Stimulated activated CD4-positive, alpha-beta T cell treated with anti-CD3 and anti-CD28 coated beads, TNF-alpha, amount 100 ng/mL, for 4 hours (primary cell): ENCODE measurements around the gene CCR6.
"Not testable (repeated sequence)": the region's sequence is repeated elsewhere in the genome, so short reads cannot be mapped to it uniquely, and the experiment has no call there.

ENCODE experiments used
- DNase-seq, 3 experiments: peaks; one replicate each; pipeline ENCODE4 v3.0.0-alpha.2; 2020; ENCODE audit warnings: low read depth in 3 of 3

The CCR6 gene

GRCh38 chr6:167122827-167123657 lies at the start of gene CCR6:
Gene CCR6 (plus strand): TSS chr6:167123096. CDS start chr6:167136135, 13,039 bp downstream.
- no peak for DNase-seq

- DNase-seq, result no peak
These were observed 49.1 kb upstream of the CCR6 start for GRCh38 chr6:167073679-167074274.

GRCh38 chr6:167077241-167077932 lies 45.5 kb upstream of the CCR6 start:
- DNase-seq, result no peak

GRCh38 chr6:167078745-167079144 lies 44.2 kb upstream of the CCR6 start:
- DNase-seq, result no peak

GRCh38 chr6:167079853-167080297 lies 43.0 kb upstream of the CCR6 start:
- DNase-seq, result peak; percentile 24 to 39 (median 25)

- DNase-seq, result no peak
These were observed 35.0 kb upstream of the CCR6 start for GRCh38 chr6:167087857-167088354.

GRCh38 chr6:167088741-167089140 lies 34.2 kb upstream of the CCR6 start:
- DNase-seq, result not testable (repeated sequence)

GRCh38 chr6:167089243-167090142 lies 33.4 kb upstream of the CCR6 start:
- no peak for DNase-seq

- no peak for DNase-seq
These were observed 32.7 kb upstream of the CCR6 start for GRCh38 chr6:167090171-167090570.

GRCh38 chr6:167091026-167091804 lies 31.7 kb upstream of the CCR6 start:
- DNase-seq, result no peak

- no peak for DNase-seq
These were observed 31.1 kb upstream of the CCR6 start for GRCh38 chr6:167091805-167092107.

- no peak for DNase-seq
These were observed 30.1 kb upstream of the CCR6 start for GRCh38 chr6:167092672-167093339.

GRCh38 chr6:167093406-167093921 lies 29.4 kb upstream of the CCR6 start:
- DNase-seq, result no peak

- DNase-seq, result peak; percentile 35 to 65 (median 64)
These were observed 28.9 kb upstream of the CCR6 start for GRCh38 chr6:167093922-167094432.

GRCh38 chr6:167094436-167094819 lies 28.5 kb upstream of the CCR6 start:
- no peak for DNase-seq

- DNase-seq, result no peak
These were observed 27.9 kb upstream of the CCR6 start for GRCh38 chr6:167094820-167095637.

- DNase-seq, result no peak
These were observed 27.0 kb upstream of the CCR6 start for GRCh38 chr6:167095888-167096287.

GRCh38 chr6:167096991-167097390 lies 25.9 kb upstream of the CCR6 start:
- DNase-seq, result no peak

- DNase-seq, result no peak
These were observed 25.1 kb upstream of the CCR6 start for GRCh38 chr6:167097770-167098169.
